Cardiac fibroblast (primary cell): Measurements from ENCODE around the gene HES5.

Experiments
- DNase-seq, 2 donors: peaks; one replicate each; pipeline versions ENCODE4 v3.0.0 to v3.0.0-alpha.2; 2010; ENCODE audit warnings: low read depth in 2 of 2
- H3K4me3 ChIP-seq, 2 donors: replicated peaks in 1 of 2; 1 replicate in 1 of 2; 2 replicates in 1 of 2; pipeline ENCODE4 v1.5.1; 2011; ENCODE audit warnings: low read depth in 2 of 2, low read length in 2 of 2, mild to moderate bottlenecking in 2 of 2, moderate library complexity in 1 of 2
- TF ChIP-seq, protein P1 (sequence below): IDR thresholded peaks from one replicate; pipeline ENCODE4 v1.5.1; 2011; ENCODE audit warnings: low read depth, mild to moderate bottlenecking, low read length, inconsistent platforms

HES5 gene

DNA sequence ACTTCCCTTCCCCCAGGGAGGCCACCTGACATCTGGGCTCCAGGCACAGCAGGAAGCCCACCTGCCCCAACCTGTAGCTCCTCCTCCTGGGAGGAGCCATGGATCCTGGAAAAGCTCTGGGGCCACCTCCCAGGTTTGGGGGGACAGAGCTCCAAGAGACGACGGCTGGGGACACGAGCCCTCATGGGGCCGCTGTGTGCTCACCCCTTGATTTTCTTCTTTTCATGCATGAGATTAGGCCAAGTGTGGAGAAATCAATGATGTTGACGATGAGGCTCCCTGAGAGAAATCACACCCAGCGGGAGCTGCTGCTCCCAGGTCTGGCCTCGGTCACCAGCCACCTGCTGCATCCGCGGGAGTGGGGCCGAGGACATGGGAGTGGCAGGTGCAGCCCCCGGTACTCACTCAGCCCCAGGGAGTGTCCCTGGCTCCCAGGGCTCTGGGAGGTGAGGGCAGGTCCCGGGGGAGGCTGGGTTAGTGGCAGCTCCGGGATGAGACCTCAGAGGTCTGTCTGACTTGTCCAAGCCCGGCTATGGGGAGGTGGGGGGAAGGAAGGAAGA lies 34.8 kb upstream of the HES5 start:
- H3K4me3 ChIP-seq = no peak overlapping the region
- no peak for DNase-seq
- TF ChIP-seq, protein P1, sequence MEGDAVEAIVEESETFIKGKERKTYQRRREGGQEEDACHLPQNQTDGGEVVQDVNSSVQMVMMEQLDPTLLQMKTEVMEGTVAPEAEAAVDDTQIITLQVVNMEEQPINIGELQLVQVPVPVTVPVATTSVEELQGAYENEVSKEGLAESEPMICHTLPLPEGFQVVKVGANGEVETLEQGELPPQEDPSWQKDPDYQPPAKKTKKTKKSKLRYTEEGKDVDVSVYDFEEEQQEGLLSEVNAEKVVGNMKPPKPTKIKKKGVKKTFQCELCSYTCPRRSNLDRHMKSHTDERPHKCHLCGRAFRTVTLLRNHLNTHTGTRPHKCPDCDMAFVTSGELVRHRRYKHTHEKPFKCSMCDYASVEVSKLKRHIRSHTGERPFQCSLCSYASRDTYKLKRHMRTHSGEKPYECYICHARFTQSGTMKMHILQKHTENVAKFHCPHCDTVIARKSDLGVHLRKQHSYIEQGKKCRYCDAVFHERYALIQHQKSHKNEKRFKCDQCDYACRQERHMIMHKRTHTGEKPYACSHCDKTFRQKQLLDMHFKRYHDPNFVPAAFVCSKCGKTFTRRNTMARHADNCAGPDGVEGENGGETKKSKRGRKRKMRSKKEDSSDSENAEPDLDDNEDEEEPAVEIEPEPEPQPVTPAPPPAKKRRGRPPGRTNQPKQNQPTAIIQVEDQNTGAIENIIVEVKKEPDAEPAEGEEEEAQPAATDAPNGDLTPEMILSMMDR = no peak

- TF ChIP-seq, protein P1 = no peak
- no peak for DNase-seq
- no peak overlapping the region for H3K4me3 ChIP-seq
These were observed 34.1 kb upstream of the HES5 start for GRCh38 chr1:2564006-2564814.

- TF ChIP-seq, protein P1 = no peak
- no peak overlapping the region for H3K4me3 ChIP-seq
- no peak for DNase-seq
These were observed 33.1 kb upstream of the HES5 start for GRCh38 chr1:2563205-2563604.

GRCh38 chr1:2561898-2562895 lies 32.1 kb upstream of the HES5 start:
- no peak for DNase-seq
- H3K4me3 ChIP-seq = no peak overlapping the region
- TF ChIP-seq, protein P1 = peak; percentile 57

DNA sequence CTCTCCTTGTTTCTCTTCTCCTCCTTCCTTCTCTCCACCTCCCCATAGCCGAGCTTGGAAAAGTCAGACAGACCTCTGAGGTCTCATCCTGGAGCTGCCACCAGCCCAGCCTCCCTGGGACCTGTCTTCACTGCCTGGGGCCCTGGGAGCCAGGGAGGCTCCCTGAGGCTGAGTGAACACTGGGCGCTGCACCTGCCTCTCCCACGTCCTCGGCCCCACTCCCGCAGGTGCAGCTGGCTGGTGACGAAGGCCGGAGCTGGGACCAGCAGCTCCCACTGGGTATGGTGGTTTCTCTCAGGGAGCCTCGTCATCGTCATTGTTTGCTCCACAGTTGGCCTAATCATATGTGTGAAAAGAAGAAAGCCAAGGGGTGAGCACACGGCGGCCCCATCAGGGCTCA lies 31.4 kb upstream of the HES5 start:
- TF ChIP-seq, protein P1 = no peak
- no peak for DNase-seq
- no peak overlapping the region for H3K4me3 ChIP-seq

GRCh38 chr1:2560299-2561073 lies 30.4 kb upstream of the HES5 start:
- TF ChIP-seq, protein P1 = no peak
- no peak for DNase-seq

More at GRCh38 chr1:2560299-2561073, 30.4 kb upstream of the HES5 start:
- H3K4me3 ChIP-seq = no peak overlapping the region
